GM19043 (cell line): Measurements from ENCODE around the gene BOC.

Source experiments
- ATAC-seq: cut with Tn5 transposase; IDR thresholded peaks from one replicate; pipeline ENCODE4 v1.9.1; 2021; ENCODE audit warnings: low read depth; ENCODE audit not compliant: unreplicated experiment

Gene BOC

DNA sequence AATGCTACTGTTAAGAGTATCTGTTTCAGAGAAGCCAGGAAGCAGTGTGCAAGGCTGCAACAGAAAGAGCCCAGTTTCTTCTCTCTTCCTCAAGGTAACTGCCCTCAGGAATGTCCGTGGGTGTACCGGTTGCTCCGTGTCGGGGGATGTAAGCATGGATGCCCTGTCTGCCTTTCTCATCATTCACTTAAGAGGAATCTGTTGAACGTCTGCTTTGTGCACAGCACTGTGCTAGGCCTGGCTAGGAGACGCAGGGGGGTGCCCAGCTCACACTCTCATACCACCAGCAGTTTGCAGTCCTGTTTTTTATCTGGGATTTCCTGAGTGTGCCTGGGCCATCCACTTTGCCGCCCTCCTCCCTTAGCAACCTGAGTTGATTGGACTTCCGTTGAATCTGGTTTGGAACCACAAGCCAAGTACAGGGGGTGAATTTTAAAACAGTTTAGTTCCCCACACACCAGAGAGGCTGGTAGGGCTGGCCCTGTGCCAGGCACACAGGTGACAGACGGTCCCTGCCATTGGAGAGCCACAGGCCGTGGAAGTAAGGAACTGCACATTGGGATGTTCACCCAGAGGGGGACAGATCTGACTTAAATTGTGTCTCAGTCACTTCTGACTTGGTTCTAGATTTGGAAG, 11.2 kb downstream of the BOC start:
- no peak for ATAC-seq

DNA sequence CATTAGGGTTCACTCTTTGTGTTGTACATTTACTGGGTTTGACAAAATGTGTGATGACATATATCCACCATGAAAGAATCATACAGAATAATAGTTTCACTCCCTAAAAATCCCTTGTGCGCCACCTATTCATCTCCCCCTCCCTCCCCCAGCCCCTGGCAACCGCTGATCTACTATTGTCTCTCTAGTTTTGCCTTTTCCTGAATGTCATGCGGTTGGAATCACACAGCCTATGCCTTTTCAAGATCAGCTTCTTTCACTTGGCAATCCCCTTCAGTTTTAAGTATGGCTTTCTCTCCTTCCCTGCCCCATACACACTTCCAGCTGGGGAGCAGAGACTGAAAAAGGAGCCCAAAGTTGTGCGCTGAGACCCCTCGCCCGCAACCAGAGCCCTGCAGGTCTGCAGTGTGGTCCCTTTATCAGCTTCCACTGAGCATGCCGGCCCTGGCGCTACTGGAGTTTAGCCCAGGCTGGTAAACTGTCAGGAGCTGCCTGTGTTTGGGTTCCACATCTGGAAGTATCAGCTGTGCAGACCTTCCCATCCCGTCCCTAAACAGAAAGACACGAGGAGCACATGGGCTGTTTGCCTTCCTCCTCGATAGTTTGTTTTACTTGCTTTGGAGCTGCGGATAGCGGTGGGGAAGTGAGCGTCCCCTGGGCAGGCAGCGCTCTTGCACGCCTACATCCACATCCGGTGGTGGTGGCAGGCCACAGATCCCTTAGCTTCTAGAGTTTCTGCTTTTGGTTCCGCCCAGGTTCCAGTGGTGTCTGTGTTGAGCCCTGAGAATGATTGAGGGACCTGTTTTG, 12.3 kb downstream of the BOC start:
- peak; percentile 75 for ATAC-seq

DNA sequence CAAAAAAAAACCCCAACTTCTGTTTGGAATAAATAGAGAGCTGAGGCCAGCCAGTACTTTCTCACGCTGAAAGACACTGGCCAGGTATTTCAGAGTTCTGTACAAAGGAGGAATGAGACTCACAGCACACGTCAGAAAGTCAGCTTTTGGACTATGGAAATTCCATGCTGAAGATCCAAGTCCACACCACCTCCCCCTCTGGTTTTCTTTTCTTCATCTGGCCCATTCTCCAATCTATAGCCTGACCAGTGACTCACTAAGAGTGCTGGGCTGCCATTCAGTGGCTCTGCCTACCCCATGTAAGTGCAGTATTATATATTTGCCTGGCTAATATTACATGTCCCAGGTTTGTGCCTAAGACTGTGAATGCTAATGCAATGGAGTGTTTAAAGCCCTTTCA, 13.9 kb downstream of the BOC start:
- no peak for ATAC-seq

DNA sequence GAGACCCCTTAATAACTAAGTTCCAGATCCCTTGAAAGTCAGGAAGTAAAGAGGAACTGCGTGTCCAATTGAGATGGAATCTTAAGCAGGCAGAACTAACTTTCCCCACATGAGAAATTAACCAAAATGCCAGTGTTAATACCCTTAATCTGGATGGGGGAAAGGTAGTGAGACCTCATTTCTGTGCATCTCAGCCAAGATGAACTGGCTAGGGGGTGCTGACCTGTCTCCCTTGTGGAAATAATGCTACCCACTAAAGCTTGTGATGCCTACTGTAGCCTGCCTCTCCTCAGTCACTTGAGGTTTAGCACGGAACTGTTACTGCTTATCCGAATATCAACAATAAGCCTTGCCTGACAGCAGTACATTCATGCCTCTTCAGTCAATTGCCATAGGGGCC, 15.1 kb downstream of the BOC start:
- no peak for ATAC-seq

DNA sequence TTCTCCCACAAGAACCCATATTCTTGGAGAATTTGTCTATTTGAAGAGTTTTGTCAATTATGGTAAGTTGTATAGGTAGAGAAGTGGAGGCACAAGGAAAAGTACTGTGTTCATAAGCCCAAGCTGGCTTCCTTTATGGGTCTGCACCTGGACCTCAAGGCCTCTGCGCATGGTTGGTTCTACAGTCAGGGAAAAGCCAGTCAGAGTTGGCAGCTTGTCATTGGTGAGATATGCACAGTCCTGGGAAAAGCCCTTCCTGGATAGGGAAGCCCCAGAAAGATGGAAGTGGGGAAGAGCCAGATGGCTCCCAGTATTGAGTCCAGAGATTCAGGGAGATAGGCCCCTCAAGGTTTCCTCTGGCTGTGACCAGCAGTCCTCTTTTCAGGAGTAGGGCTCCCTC, 15.8 kb downstream of the BOC start:
- ATAC-seq: no peak

DNA sequence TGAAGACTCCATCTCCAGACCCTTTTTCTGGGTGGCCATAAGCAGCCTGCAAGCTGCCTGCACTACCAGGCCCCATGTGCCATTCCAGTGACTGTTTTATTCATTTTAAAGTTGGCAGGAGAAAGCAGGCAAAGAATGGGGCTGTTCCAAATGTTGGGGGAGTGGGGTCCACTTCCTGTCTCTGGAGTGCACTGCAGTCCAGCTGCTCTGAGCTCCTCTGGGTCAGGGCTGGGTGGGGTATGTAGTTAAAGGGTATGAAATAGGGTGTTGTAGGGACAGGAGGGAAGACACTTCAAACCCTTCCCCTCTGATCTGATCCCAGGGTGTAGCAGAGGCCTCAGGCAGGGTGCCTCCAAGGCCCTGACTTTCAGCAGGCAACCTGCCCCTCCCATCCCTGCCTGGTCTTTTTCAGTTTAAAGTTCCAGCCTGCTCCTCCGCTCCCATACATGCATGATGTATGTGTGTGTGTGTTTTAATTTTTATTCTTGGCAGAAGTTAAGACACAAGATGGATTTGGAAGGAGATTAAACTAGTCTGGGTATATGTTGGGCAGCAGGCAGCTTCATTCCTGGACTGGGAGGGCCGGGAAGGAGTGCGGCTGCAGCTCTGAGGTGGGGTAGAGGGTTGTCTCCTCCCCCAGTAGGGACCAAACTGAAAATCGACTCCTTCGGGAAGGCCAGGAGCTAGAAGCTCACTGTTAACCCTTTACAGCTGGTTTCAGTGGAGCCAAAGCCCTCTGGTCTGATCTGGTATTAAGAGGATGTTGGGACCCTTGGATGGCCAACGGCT, 17.3 kb downstream of the BOC start:
- no peak for ATAC-seq

DNA sequence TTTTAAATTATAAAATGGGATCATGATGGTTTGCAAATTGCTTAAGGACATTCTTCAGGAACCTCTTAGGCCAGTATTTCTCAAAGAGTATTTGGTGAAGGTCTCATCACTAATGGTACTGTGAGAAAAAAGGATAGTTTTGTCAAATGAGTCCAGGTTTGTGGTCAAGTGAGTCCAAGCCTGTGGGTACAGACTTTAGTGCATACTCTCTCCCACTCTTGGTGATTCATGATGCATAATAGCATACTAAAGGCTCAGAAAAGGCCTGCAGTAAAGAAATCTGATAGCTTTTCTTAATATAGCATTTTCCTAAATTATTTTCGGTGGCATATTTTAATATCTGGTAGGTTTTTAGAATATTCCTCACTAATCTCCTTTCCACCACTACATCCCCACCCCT, 20.0 kb downstream of the BOC start:
- ATAC-seq: no peak

DNA sequence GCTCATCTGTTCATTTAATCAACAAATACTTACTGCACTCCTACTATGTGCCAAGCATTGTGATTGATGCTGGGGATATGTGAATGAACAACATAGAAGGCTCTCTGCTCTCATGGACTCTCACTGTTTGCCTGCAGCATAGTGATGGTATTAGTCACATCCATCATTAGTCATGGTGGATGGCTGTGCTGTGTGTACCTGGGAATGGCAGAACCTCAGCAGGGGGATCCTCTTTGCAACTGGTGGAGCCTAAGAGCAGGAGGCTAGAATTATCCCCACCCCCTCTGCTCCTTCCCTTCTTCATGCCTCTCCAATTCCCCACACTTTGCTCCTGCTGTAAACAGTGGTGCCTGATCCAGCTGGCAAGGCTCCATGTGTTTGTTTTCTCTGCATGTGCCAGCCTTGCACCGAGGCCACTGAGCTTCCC, 20.5 kb downstream of the BOC start:
- ATAC-seq: no peak

DNA sequence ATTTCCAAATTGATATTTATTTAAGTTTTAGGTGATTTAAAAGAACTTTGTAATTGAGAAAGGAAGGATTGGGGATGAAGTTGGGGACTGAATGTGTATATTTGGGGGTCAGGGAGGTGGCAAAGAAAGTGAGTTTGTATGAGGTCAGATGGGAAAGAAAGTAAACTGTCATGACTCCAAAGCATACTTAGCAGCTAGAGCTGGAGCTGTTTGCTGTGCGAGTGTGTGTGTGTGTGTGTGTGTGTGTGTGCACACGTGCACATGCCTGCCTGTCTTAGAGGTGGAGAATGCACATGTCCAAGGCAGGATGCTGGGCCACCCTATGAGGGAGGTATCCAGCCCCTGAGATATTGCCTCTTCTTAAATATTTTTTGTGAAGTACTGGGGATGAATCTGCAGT, 21.0 kb downstream of the BOC start:
- no peak for ATAC-seq

DNA sequence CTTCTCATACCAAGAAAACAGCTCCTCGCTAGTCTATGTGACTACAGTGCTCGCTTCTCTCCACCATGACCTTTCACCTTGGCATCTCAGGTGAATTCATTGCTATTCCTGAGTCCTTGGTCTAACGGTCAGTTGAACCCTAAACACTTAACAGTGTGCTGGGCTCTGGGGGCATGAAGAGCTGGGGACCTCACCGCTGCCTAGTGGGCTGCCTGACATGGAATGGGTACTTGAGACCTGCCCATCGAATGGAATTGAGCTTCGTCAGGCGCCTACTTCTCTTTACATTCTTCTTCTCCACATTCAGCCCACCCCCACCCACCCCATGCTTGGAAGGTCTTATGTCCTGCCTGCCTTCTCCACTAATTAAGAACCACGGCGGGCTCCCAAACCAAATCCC, 22.1 kb downstream of the BOC start:
- no peak for ATAC-seq

DNA sequence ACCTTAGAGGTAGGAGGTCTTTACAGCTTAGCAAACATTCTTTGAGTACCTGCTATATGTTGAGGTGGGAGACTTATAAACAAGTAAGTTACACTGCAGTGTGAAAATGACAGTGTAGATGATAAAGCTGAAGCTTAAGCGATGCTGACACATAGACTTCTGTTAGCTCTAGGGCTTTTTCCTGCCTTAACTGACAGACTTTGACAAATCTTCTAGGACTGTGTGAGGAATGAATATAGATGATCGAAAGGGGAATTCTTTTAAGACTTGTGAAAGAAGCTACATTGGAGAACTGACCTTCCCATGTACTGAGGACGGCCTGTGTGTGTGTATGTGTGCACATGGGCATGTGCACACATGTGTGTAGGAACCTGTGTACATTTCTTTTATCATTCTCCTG, 22.7 kb downstream of the BOC start:
- no peak for ATAC-seq

DNA sequence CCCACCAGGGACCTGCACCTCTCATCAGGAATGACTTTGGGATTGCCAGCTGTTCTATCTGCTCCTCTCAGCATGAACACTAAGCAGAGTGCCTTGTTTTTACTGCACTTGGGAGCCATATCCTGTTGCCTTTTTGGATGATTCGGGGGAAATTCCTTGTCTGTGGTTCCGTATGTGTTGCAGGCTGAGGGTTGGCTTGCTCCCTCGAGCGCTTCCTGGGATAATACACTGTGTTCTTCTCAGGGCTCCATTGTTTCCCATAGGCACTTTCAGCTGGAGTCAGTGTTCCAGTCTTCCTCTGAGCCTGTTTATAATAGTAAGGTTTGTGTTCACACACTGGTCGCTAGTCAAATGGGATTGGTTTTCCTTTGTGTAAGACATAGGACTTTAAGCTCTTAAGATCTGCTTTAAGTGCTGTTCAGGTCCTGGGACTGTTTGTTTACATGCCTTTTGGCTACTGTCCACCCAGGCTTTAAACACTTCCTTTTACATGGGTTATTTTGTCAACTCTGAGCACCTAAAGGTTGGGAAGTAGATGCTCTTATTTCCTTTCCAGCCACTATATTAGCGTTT, 23.4 kb downstream of the BOC start:
- no peak for ATAC-seq

DNA sequence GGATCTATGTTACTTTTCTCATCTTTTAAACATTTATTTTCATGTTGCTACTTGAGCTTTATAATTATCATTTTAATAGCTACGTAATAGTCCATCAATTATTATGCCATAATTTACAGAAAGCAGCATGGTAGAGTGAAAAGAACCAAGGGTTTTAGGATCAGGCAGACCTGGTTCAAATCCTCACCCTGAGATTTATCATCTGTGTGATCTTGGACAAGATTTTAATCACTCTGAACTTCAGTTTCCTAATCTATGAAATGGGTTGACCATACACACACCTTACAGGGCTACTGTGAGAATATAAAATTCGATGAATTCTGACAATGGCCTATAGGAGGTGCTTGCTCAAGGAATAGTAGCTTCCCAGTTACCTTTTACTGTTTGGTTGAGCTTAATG, 27.1 kb downstream of the BOC start:
- no peak for ATAC-seq

DNA sequence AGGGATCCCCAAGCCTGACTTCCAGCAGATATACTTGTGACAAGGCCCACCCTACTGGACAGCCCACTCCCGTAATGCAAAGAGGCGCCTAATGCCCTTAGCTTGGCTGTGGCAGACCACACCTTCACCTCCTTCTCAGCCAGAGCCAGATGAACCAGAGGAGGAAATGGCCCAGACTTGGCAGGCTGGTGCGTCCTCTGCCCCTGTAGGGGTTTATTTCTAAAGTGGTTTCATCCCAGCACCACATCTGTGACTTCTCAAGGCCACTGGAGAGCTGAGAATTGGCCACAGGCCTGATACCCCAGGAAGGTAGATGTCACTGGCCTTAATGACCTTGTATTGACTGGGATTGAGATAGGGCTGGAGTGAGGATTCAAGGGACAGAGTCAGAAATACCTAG, 29.5 kb downstream of the BOC start:
- no peak for ATAC-seq

DNA sequence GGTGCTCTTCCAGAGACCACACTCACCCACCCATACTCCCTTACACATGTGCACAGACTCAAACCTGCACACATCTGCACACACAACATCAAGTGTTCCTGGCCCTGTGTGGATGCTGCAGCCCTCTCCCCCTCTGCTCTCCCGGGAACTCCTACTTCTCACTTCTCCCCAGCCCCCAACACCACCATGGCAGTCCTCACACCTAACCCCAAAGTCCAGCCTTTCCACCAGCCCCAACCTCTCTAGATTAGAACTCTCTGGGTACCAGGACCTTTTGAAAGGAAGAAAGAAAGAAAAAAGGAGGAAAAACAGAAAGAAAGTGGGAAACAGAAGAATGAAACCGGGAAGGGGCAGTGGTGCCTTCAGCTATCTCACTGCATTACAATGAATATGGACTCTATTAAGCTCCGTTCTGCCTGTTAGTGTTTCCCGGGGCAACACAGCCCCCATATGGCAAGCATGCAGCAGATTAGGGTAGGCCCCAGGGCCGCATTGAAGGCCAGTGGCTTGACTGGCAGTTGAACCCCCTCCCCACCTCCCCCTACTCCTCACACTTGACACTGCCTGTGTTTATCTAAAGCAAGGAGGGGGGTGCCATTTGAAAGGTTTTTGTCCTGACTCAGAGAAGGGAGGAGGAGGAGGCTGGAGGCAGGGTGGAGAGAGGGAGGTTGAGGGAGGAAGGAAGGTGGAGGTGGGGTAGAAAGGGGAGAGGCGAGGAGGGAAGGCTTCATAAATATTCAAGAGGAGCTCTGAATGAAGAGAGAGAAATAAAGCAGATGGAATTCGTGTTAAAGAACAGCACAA, 30.1 kb downstream of the BOC start:
- ATAC-seq: no peak

DNA sequence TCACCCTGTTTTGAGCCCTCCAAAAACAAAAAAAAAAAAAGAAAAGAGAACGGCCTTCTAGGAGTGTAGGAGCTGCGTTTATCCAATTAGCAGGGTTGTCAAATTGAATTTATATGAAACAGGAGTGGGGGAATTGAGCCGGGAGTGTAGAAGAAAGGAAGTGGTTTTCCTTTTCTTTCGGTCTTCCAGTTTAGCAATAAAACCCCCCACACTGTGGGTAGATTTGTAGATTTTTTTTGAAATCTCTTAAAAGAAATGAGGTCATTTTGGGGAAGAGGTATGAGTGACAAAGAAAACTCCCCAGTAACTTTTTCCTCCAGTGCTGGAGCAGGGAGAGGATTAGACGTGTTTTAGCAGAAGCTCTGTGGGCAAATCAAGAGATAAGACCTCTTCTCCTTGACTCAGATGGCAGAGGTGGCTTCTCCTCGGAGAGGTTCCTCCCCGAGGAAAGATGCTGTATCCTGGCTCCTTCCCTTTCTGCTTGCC, 30.8 kb downstream of the BOC start:
- no peak for ATAC-seq

DNA sequence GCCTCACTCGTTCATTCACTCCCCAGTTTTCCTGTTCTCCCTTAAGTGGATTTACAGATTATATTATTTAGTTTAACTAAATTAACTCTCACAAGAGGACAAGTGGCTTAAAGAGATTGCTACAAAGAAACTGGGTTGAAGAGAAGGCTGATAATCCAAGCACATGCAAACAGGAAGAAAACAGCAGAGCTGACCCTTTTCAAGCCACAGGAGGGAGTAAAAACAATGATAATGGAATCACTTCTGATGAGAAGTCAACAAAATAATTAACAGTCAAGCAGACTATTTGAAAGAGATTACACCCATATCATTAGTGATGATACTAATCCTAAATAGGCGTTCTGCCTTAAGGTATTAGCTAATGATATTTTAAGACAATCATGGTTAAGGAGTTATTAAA, 31.7 kb downstream of the BOC start:
- no peak for ATAC-seq

DNA sequence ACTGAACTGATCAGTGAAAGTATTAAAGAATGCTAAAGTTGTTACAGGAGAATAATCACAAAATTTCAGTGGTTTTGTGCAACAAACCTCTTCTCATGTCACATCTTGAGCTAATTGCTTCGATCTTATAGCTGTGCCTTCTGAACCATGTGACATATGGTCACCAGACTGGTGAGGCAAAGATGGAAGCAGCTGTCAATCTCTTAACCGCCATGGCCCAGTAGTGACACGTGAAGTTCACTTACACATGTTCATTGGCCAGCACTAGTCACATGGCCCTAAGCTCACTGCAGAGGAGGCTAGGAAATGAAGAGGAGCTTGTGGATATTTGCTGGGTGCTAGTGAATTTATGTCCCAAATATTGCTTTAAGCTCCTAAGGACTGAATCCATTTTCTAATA, 32.5 kb downstream of the BOC start:
- ATAC-seq: no peak

DNA sequence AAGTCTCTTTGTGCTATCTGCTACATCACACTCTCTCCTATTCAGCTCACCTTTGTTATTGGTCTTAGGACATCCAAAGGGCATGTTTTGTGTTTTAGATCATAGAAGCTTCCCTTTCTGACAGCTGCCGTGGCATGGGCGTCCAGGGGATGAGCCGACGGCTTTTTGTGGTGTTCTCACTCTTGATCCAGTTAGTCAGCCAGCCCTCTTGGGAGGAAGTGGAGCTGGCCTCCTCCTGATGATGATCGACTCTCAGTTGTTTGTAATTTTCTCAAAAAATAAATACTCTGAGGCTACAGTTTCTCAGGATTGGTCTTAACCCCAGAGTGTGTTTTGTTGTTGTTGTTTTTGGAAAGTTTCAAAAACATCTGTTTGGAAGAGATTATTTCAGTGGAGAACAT, 34.4 kb downstream of the BOC start:
- no peak for ATAC-seq

DNA sequence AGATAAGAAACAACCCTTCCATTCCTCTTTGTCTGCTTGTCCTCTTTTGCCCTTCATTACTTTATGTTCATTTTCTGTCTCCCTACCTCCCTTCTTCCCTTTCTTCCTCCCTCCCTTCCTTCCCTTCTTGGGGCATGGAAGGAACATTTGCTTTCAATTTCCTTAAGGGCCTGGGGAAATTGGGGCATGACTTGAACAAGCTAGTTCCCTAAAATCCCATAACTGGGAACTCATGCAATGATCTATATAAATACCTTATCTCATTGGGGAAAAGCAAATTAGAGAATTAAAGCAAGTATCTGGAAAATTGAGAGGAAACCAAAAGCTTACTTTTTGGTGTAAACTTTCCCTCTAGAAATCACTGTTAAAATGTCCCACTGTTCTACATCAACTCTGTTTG, 35.7 kb downstream of the BOC start:
- ATAC-seq: no peak
